ENCODE measurements around the gene THAP10. TPM values are rescaled to one million over a fixed set of nuclear protein-coding genes. Genes with fewer than 3 reads are reported as not detected.

THAP10 gene
- total RNA-seq, 2 experiments from 2014 or later = not detected

- TF ChIP-seq CTCF (IDR thresholded peaks at IDR 0.05) = no peak
- H3K9me3 Mint-ChIP-seq = no peaks in the 10 kb centered on the region
- Histone ChIP-seq H3K9me3 (ENCODE audit: control insufficient read depth in 1 of 2, insufficient read depth in 1 of 2, low read length in 2 of 2) (no peaks in the 10 kb centered on the region), H3K27me3 (ENCODE audit: control insufficient read depth in 1 of 2, insufficient read depth in 2 of 2, low read length in 2 of 2) (peaks cover 2 to 7% of the 10 kb centered on the region in 2 experiments), H3K4me3 (ENCODE audit: low read length) (no peak overlapping the region), H3K36me3 (ENCODE audit: insufficient read depth, low read length) (no peaks in the 10 kb centered on the region), H3K4me1 (ENCODE audit: insufficient read depth, low read length) (no peaks in the 10 kb centered on the region), H3K27ac (ENCODE audit: low read depth in 1 of 2, low read length in 2 of 2) (no peak overlapping the region)
- peaks cover 52% of the 10 kb centered on the region for H3K27me3 Mint-ChIP-seq
- POLR2A ChIA-PET = no interaction called here
- intact Hi-C loops (cut with DNase I, micrococcal nuclease) = no loop called here
- H3K4me3 Mint-ChIP-seq = no peak overlapping the region
- no peaks in the 10 kb centered on the region for H3K4me1 Mint-ChIP-seq (ENCODE audit: low read depth)
- DNase-seq = no peak
- no peaks in the 10 kb centered on the region for H3K36me3 Mint-ChIP-seq (ENCODE audit: low read depth)
- CTCF ChIA-PET = no interaction called here
- H3K27ac Mint-ChIP-seq = no peak overlapping the region
- no peak for ATAC-seq (ENCODE audit: poor library complexity)
Observed at GRCh38 chr15:70902107-70902506, 9.9 kb upstream of the THAP10 start.

GRCh38 chr15:70892912-70893560 lies 803 bp upstream of the THAP10 start:
- H3K27ac Mint-ChIP-seq = peak overlapping the region; percentile 38
- H3K27me3 Mint-ChIP-seq = peaks cover 79% of the 10 kb centered on the region

GRCh38 chr15:70882361-70882760 lies 9.9 kb downstream of the THAP10 start:
- H3K36me3 Mint-ChIP-seq (ENCODE audit: low read depth) = no peaks in the 10 kb centered on the region
- H3K9me3 Mint-ChIP-seq = no peaks in the 10 kb centered on the region
- ChIA-PET POLR2A (no interaction called here), CTCF (no interaction called here)
- Histone ChIP-seq H3K4me1 (ENCODE audit: insufficient read depth, low read length) (no peaks in the 10 kb centered on the region), H3K36me3 (ENCODE audit: insufficient read depth, low read length) (no peaks in the 10 kb centered on the region), H3K4me3 (ENCODE audit: low read length) (no peak overlapping the region), H3K27ac (ENCODE audit: low read depth in 1 of 2, low read length in 2 of 2) (no peak overlapping the region), H3K9me3 (ENCODE audit: control insufficient read depth in 1 of 2, insufficient read depth in 1 of 2, low read length in 2 of 2) (no peaks in the 10 kb centered on the region), H3K27me3 (ENCODE audit: control insufficient read depth in 1 of 2, insufficient read depth in 2 of 2, low read length in 2 of 2) (peaks cover 3 to 24% of the 10 kb centered on the region in 2 experiments)
- no peaks in the 10 kb centered on the region for H3K4me1 Mint-ChIP-seq (ENCODE audit: low read depth)
- DNase-seq = no peak
- H3K27ac Mint-ChIP-seq = no peak overlapping the region
- TF ChIP-seq CTCF (IDR thresholded peaks at IDR 0.05) = no peak
- intact Hi-C loops (cut with DNase I, micrococcal nuclease) = no loop called here
- no peak overlapping the region for H3K4me3 Mint-ChIP-seq
- no peak for ATAC-seq (ENCODE audit: poor library complexity)
- H3K27me3 Mint-ChIP-seq = peaks cover 56% of the 10 kb centered on the region

More at GRCh38 chr15:70892912-70893560, 803 bp upstream of the THAP10 start:
- ChIA-PET CTCF (no interaction called here), POLR2A (no interaction called here)
- Histone ChIP-seq H3K36me3 (ENCODE audit: insufficient read depth, low read length) (no peaks in the 10 kb centered on the region), H3K4me1 (ENCODE audit: insufficient read depth, low read length) (peaks cover 17% of the 10 kb centered on the region), H3K27ac (ENCODE audit: low read depth in 1 of 2, low read length in 2 of 2) (no peak overlapping the region), H3K4me3 (ENCODE audit: low read length) (peak overlapping the region; percentile 64), H3K9me3 (ENCODE audit: control insufficient read depth in 1 of 2, insufficient read depth in 1 of 2, low read length in 2 of 2) (peaks cover 0 to 8% of the 10 kb centered on the region in 2 experiments), H3K27me3 (ENCODE audit: control insufficient read depth in 1 of 2, insufficient read depth in 2 of 2, low read length in 2 of 2) (peaks cover 22 to 47% of the 10 kb centered on the region in 2 experiments)
- intact Hi-C loops (cut with DNase I, micrococcal nuclease) = no loop called here
- DNase-seq (no peak), ATAC-seq (ENCODE audit: poor library complexity) (no peak)
- H3K4me1 Mint-ChIP-seq (ENCODE audit: low read depth) = peaks cover 17% of the 10 kb centered on the region
- no peak for TF ChIP-seq CTCF (IDR thresholded peaks at IDR 0.05)
- H3K36me3 Mint-ChIP-seq (ENCODE audit: low read depth) = no peaks in the 10 kb centered on the region
- H3K4me3 Mint-ChIP-seq = peak overlapping the region; percentile 84
- H3K9me3 Mint-ChIP-seq = no peaks in the 10 kb centered on the region
